Pancreas (tissue), 10 donors: Measurements from ENCODE around the gene MAGI1. TPM values are rescaled to one million over a fixed set of nuclear protein-coding genes. Genes with fewer than 3 reads are reported as not detected.

ENCODE experiments used
- ATAC-seq, 4 donors: fragments of 200-7000 bp; cut with Tn5 transposase; one replicate each; pipeline versions ENCODE4 v1.8.0 to v1.9.1; 2020; ENCODE audit warnings: mild to moderate bottlenecking in 4 of 4, moderate library complexity in 4 of 4
- DNase-seq, 6 donors: peaks; one replicate each; pipeline ENCODE4 v3.0.0-alpha.2; 2020
- FAIRE-seq: peaks from 2 replicates; lab custom pipeline; 2012; peaks lifted over from hg19 to GRCh38; lab: Jason Lieb, UNC
- H3K27ac ChIP-seq, 4 donors: fragments of 200-600 bp; sonication (generic); 1 replicate in 3 of 4; 2 replicates in 1 of 4; pipeline versions ENCODE4 v1.5.0 to v1.8.0; 2020
- H3K27me3 ChIP-seq, 4 donors: fragments of 200-600 bp; one replicate each; pipeline ENCODE4 v1.8.0; 2021
- H3K36me3 ChIP-seq, 3 donors: fragments of 200-600 bp; sonication (generic) in 1 of 3; one replicate each; pipeline versions ENCODE4 v1.5.0 to v1.8.0; 2020 to 2021
- H3K4me1 ChIP-seq, 3 donors: fragments of 200-600 bp; one replicate each; pipeline ENCODE4 v1.8.0; 2021
- H3K4me3 ChIP-seq, 4 donors: fragments of 200-600 bp; sonication (generic) in 2 of 4; one replicate each; pipeline versions ENCODE4 v1.5.0 to v1.8.0; 2020 to 2021
- H3K9me3 ChIP-seq, 4 donors: fragments of 200-600 bp; one replicate each; pipeline ENCODE4 v1.8.0; 2021
- WGBS, 2 donors: extraction: QIAGEN DNeasy Blood & Tissue Kit; methylation state at CpG; one replicate each; pipeline ENCODE4 v1.1.7; 2013; 5-methylcytosine and 5-hydroxymethylcytosine counted together
- intact Hi-C, 3 donors: fragments of 100-400 bp; cut with DNase I; formaldehyde crosslinking; loops; one replicate each; pipeline versions ENCODE4 v1.11.1 to v1.14.2; 2022
- polyA plus RNA-seq, 2 donors: library from polyadenylated mRNA; stranded (reverse); fragments of 200-250 nt; gene quantifications; one replicate each; pipeline ENCODE4 v1.2.3, GENCODE V29; 2013
- total RNA-seq, 6 donors: library from RNA; stranded (reverse); fragmentation: NEBNext Ultra II Directional in 4 of 6; extraction: Animal tissue kit (Norgen Biotek cat#: 25700) in 4 of 6; gene quantifications; one replicate each; pipeline versions ENCODE4 v1.2.1 to v1.2.4, GENCODE V29; 2021 to 2023
- TF ChIP-seq, protein P1 (sequence below), 4 donors: fragments of 200-600 bp; sonication (generic) in 3 of 4; IDR thresholded peaks; one replicate each; pipeline versions ENCODE4 v1.5.0 to v1.8.0; 2021; ENCODE audit warnings: antibody characterized with exemption in 4 of 4
- donor health status: healthy with polysubstance abuse.
- donor health status: DM: no; HTN: no; CAD: no; lungs with moderate emphysema.
- donor health status: DM: no; HTN: no; CAD: no.
- donor health status: control.
- donor health status: control.
- donor health status: Bipolar disorder and iron deficiency.
- donor health status: DM: yes; HTN: yes; CAD: no.
- donor health status: DM: no; HTN: no; CAD: no.
- donor health status: DM: no; HTN: no; CAD: no.
- donor health status: DM: yes; HTN: yes; CAD: no.

MAGI1 gene
- total and polyA plus RNA-seq, 8 donors = 19.7 to 45.1 (median 28.0) TPM

DNA sequence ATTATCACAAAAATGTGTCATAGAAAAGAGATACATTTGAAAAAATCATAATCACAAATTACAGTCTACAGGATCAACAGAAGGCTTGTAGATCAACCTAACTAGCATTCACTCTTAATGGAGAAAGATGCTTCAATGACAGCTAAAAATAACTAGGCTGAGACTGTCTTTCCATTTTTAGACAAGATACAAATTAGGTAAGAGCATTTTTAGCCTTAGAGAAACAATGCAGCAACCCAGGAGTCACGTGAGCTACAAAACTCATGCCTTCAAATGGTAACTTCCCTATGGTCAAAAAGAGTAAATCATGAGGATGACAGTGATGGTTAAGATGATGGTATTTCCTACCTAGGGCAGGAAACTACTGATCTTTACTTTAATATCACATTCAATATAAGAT lies 415.4 kb downstream of the MAGI1 start:
- intact Hi-C loops = no loop called here
- no peak for ATAC-seq
- 90 to 96% methylated on average over 1 of the region's 1 CpG for WGBS, 2 donors

DNA sequence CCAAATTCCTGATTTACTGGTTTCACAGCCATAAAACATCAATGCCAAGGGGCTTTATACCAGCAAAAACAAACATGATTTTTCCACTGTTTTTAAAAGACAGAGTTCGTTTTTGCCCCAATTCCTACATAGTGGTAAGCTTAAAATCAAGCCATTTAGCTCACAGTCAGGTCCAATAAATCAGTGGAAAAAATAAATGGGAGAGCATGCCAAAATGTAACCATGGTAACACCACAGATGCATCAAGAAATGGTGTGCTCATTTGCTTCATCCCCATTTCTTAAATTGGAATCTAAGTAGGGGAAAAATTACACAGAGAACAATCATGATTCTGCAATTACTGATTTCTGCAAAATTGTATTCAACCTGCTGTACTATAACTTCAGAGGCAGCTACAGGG lies 418.8 kb downstream of the MAGI1 start:
- WGBS, 2 donors = 62% methylated on average over 1 of the region's 1 CpG
- H3K4me1 ChIP-seq = no peaks in the 10 kb centered on the region
- H3K27ac ChIP-seq = no peak overlapping the region
- no peak for FAIRE-seq
- intact Hi-C loops = no loop called here
- H3K36me3 ChIP-seq = no peaks in the 10 kb centered on the region
- ATAC-seq = no peak
- no peaks in the 10 kb centered on the region for H3K9me3 ChIP-seq
- TF ChIP-seq, protein P1, sequence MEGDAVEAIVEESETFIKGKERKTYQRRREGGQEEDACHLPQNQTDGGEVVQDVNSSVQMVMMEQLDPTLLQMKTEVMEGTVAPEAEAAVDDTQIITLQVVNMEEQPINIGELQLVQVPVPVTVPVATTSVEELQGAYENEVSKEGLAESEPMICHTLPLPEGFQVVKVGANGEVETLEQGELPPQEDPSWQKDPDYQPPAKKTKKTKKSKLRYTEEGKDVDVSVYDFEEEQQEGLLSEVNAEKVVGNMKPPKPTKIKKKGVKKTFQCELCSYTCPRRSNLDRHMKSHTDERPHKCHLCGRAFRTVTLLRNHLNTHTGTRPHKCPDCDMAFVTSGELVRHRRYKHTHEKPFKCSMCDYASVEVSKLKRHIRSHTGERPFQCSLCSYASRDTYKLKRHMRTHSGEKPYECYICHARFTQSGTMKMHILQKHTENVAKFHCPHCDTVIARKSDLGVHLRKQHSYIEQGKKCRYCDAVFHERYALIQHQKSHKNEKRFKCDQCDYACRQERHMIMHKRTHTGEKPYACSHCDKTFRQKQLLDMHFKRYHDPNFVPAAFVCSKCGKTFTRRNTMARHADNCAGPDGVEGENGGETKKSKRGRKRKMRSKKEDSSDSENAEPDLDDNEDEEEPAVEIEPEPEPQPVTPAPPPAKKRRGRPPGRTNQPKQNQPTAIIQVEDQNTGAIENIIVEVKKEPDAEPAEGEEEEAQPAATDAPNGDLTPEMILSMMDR (IDR thresholded peaks at IDR 0.05) = no peak
- DNase-seq = no peak
- no peaks in the 10 kb centered on the region for H3K27me3 ChIP-seq
- no peak overlapping the region for H3K4me3 ChIP-seq

More for the DNA sequence above, 415.4 kb downstream of the MAGI1 start:
- DNase-seq = no peak
- TF ChIP-seq, protein P1 (IDR thresholded peaks at IDR 0.05) = no peak
- no peaks in the 10 kb centered on the region for H3K36me3 ChIP-seq
- H3K4me1 ChIP-seq = no peaks in the 10 kb centered on the region
- H3K27ac ChIP-seq = no peak overlapping the region
- no peak overlapping the region for H3K4me3 ChIP-seq
- FAIRE-seq = no peak
- H3K9me3 ChIP-seq = no peaks in the 10 kb centered on the region
- no peaks in the 10 kb centered on the region for H3K27me3 ChIP-seq

DNA sequence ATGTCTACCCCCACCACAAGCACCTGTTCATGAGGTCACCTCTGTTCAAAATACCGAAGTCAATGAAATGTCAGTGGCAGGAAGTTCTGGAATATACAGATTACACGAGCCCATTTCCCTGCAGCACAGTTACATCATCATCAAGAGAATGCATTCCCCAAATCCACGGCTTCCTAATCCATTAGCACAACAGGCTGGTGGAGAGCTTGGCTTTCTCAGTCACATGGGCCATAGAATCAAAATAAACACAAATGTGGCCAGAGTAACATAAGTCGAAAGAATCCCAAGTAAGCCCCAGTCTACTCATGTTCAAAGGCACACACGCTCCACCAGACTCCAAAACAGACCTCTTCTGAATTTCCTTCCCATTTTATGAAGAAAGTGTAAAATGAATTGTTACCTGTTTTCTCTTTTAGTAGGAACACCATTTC lies 419.3 kb downstream of the MAGI1 start:
- no peak for DNase-seq
- ATAC-seq = no peak

DNA sequence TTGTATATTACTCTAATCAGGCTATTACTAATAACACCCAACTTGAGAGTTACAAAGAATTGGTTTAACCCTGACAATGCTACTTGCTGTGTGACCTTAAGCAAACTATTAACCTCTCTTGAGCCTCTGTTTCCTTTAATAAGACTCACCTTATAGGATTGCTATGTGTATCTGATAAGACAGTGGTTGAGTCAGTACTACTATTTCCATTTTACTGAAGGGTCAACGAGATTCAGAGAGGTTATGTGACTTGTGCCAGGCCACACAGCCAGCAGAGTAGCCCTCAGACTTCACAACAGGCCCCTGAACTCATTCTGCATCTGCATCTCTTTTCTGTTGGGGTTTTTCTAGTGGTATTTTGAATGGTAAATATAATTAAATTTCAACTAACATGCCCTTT lies 420.1 kb downstream of the MAGI1 start:
- intact Hi-C loops = no loop called here
- TF ChIP-seq, protein P1 (IDR thresholded peaks at IDR 0.05) = no peak
- ATAC-seq = no peak
- Histone ChIP-seq H3K27me3 (no peaks in the 10 kb centered on the region), H3K27ac (no peak overlapping the region), H3K36me3 (no peaks in the 10 kb centered on the region), H3K4me3 (no peak overlapping the region), H3K4me1 (no peaks in the 10 kb centered on the region), H3K9me3 (no peaks in the 10 kb centered on the region)
- no peak for DNase-seq
- WGBS, 2 donors = 56 to 76% methylated on average over 1 of the region's 1 CpG
- FAIRE-seq = no peak

More for the DNA sequence above, 419.3 kb downstream of the MAGI1 start:
- WGBS, 2 donors = 79 to 83% methylated on average over 5 of the region's 5 CpGs
- H3K4me3 ChIP-seq = no peak overlapping the region
- intact Hi-C loops = no loop called here
- no peaks in the 10 kb centered on the region for H3K36me3 ChIP-seq
- no peaks in the 10 kb centered on the region for H3K27me3 ChIP-seq
- TF ChIP-seq, protein P1 (IDR thresholded peaks at IDR 0.05) = no peak
- FAIRE-seq = no peak
- no peaks in the 10 kb centered on the region for H3K4me1 ChIP-seq
- no peak overlapping the region for H3K27ac ChIP-seq
- H3K9me3 ChIP-seq = no peaks in the 10 kb centered on the region

DNA sequence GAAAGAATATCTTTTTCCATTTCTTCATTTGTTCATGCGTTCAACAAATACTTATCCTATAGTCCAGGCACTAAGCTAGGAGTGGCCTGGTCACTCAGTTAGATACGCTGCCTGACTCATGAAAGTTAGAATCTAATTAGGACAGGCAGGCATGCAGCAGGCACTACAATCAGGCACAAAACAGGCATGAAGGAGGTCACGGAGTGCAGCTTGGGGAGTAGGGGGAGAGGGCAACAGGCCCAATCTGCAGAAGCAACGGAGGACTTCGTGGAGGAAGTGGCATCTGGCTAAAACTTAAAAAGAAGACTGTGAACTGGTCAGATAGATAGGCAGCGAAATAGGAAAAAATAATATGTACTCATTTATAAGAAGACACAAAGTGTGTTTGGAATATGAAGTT lies 420.9 kb downstream of the MAGI1 start:
- Histone ChIP-seq H3K9me3 (no peaks in the 10 kb centered on the region), H3K27ac (no peak overlapping the region), H3K4me3 (no peak overlapping the region), H3K36me3 (no peaks in the 10 kb centered on the region), H3K27me3 (no peaks in the 10 kb centered on the region), H3K4me1 (no peaks in the 10 kb centered on the region)
- DNase-seq (no peak), ATAC-seq (no peak), FAIRE-seq (no peak)
- TF ChIP-seq, protein P1 (IDR thresholded peaks at IDR 0.05) = no peak
- 91 to 97% methylated on average over 6 of the region's 6 CpGs for WGBS, 2 donors
- intact Hi-C loops = no loop called here
